ENCODE results near the gene PLCD3.

PLCD3 gene, protein sequence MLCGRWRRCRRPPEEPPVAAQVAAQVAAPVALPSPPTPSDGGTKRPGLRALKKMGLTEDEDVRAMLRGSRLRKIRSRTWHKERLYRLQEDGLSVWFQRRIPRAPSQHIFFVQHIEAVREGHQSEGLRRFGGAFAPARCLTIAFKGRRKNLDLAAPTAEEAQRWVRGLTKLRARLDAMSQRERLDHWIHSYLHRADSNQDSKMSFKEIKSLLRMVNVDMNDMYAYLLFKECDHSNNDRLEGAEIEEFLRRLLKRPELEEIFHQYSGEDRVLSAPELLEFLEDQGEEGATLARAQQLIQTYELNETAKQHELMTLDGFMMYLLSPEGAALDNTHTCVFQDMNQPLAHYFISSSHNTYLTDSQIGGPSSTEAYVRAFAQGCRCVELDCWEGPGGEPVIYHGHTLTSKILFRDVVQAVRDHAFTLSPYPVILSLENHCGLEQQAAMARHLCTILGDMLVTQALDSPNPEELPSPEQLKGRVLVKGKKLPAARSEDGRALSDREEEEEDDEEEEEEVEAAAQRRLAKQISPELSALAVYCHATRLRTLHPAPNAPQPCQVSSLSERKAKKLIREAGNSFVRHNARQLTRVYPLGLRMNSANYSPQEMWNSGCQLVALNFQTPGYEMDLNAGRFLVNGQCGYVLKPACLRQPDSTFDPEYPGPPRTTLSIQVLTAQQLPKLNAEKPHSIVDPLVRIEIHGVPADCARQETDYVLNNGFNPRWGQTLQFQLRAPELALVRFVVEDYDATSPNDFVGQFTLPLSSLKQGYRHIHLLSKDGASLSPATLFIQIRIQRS

DNA sequence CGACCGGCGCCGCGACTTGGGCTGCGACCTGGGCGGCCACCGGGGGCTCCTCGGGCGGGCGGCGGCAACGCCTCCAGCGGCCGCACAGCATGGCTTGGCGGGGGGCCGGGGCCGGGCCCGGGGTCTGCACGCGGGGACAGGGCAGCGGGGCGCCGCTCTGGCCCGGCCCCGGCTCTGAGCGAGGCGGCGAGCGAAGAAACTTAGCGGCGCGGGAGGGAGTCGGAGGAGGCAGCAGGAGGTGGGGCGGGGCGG, at the start of gene PLCD3:
TSS of gene PLCD3 (minus strand) at position 196 of the 252 bp plus-strand sequence. CDS start at position 91, 105 bp downstream.
- DNase-seq: no peak

DNA sequence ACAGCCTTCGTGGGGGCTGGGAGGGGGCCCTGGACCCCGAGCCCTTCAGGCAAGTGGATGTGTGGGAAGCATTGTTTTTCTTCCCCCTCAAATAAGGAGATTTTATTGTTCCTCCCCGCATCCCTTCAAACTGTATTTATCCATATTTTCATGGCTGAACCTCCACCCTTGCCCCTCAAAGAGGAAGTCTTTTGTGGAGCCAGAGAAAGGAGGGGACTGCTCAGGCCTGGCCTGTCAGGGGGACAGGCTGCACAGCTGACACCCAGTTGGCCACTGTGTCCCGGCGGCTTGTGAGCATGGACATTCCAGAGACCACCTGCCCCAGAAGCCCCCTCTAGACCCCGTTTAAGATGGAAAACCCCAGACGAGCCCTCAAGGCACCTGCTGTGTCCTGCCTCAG, 45.2 kb upstream of the PLCD3 start:
- DNase-seq: no peak

DNA sequence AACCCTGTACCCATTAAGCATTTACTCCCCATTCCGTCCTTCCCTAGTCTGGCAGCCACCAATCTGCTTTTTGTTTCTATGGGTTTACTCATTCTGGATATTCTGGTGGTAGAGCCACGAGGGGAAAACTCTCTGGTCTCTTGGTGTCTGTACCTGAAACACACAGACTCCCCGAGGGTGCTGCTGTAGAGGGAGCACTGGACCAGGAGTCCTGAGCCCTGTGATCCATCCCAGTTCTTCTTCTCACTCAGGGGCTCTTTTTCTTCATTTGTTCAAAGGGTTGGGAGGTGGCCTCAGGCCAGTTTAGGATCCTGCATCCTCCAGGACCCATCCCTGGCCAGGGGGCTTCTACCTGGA, 43.4 kb upstream of the PLCD3 start:
- no peak for DNase-seq

DNA sequence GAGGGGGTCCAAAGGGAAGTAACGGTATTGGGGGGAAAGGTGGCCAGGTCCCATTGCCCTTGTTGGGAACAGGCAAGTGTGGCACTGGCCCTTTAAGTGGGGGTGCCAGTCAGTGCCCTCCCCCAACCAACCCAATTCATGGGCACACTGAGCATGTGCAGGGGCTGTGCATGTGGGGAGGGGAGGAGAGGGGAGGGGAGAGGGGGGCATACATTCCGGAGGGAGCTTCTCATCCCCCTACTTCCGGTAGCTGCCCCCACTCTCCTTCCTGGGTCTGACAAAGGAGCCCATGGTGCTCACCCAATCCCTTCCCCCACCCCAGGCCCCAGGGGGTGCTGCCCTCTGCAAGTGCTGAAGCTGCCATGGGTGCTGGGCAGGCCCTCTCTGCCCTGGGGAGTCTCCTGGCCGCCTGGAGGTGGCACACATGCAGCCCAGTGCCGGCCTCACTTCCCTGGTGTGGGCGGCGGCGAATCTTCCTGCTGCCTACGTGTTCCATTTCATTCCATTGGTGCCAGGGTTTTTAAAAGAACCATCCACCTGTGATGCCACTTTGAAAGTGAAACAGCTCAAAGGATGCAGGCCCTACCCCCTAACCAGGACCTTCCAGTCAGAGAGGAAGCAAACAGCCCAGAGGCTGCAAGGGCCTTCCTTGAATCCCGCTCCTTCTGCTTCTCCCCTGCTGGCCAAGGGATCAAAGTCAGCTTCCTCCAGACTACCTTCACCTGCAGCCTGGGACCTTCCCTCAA, 40.4 kb upstream of the PLCD3 start:
- DNase-seq: peak; percentile 52

DNA sequence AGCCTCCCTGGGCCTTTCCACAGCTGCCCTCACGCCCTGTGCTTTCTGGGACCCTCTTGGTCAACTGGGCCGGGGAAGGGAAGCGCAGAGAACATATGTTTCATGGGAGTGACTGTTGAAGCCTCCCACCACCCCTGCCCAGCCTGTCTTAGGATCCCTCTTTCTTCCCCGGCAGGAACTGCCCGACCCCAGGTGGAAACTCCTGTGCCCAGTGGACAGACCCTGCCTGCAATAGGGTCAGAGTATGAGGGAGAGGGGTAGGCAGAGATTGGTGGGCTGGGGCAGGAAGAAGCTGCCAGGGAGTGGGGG, 39.9 kb upstream of the PLCD3 start:
- DNase-seq: no peak

DNA sequence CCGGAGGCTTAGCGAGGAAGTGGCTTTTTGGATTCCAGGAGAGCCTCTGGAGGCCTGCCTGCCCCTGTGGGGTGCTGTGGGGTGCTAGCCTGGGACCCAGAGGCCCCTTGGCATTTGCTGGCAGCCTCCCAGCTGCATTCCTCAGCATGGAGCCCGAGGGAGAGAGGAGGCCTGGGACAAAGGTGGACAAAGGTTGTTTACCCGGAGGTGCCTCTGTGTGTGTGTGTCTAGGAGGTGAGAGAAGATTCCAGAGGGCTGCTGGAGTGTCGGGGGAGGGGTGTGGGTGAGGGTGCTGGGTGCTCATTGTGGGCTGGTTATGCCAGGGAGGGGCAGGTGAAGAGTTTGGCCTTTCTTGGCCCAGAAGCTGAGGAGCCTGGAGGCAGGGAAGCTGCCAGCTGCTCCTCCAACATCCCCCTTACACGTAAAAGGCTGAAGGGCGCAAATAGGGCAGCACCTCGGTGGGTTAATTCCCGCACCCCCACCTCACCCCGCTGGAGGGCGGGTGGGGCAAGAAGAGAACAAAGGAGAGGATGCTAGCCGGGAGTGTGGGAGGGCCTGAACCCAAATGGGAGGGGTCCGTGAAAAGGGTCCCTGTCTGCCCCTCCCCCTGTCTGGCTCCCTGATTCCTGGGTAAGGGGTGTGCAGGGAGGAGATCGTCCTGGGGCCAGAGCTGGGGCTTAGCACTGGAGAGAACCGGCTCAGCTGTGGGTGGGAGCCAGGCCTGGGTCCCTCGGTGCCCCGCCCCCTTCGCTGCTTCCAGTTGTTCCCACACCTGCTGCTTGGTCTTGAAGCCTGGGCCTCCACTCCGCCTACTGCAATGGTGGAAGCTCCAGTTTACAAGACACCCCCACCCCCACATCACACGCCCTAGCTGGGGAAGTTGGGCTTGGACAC, 39.3 kb upstream of the PLCD3 start:
- DNase-seq: no peak

DNA sequence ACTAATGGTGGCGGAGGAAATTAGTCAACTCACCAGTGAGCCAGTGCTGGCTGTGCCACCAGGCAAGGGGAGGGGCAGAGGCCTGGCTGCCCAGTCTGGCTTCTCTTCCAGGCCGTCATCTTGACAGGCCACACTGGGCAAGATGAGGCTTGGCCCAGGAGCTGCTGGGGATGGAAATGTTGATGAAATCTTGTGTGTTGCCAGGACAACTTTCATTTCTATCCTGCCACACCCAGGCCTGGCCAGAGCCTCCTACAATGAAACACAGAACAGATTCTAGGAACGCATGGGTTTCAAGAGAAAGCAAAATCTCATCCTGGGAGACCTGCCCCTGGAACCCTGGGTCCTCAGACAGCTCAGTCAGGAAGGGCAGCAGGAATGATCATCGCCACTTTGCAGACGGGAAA, 38.6 kb upstream of the PLCD3 start:
- DNase-seq: no peak

DNA sequence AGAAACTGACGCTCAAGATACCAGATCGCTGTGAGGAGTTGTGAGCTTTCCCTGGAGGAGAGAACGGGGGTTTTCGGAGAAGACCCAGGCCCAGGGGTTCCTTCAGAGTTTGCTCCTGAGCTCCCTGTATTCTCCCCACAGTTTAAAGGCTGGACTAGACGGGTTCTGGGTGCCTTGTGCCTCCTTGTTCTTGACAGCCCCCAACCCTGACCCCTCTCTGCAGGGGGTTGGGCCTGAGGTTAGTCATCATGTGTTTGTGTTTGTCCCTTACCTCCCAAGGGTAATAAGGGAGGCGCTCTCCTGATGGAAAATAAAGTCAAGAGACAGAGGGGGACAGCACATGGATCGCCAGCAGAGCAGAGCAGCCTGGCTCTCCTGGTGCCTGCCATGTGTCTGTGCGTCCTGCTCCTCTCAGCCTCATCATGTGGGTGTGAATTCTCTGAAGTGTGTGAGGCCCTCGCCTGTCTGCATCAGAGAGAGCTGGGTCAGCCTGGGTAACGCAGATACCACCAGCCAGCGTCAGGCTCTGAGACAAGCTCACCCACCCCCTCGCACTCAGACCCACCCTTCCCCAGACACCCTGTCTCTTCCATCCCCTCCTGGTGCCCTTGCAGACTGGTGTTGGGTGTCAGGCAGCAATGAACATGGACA, 38.1 kb upstream of the PLCD3 start:
- DNase-seq: no peak

DNA sequence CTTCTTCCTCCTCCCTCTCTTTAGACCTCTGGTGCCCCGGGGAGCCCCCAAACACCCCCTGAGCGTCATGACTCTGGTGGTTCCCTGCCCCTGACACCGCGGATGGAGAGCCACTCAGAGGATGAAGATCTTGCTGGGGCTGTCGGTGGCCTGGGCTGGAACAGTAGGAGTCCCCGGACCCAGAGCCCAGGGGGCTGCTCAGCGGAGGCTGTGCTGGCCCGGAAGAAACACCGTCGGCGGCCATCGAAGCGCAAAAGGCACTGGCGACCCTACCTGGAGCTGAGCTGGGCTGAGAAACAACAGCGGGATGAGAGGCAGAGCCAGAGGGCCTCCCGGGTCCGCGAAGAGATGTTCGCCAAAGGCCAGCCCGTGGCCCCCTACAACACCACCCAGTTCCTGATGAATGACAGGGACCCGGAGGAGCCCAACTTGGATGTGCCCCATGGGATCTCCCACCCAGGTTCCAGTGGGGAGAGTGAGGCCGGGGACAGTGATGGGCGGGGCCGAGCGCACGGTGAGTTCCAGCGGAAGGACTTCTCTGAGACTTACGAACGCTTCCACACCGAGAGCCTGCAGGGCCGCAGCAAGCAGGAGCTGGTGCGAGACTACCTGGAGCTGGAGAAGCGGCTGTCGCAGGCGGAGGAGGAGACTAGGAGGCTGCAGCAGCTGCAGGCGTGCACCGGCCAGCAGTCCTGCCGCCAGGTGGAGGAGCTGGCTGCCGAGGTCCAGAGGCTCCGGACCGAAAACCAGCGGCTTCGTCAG, 36.9 kb upstream of the PLCD3 start:
- no peak for DNase-seq

DNA sequence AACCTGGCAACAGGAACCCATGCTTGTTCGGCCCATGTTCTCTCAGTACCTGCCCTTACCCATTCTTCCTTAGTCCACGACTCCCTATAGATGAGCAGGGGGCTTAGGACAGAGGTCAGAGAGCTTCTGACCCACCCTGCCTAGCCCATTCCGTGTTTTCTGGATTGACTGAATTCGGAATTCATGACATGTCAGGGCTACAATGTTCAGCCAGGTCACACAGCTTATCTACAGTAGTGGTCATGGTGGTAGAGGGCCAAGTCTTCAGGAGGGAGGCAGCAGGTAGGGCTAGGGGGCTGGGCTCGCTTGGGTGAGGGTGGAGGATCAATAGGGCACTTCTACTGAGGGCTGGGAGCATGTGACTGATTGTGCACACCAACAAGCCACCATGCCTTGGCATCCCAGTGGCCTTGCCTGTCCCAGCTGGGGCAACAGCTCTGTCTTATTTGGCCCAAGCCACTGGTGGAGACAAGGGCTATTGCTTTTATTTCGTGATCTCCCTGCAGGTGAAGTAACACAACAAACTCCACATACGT, 32.5 kb upstream of the PLCD3 start:
- no peak for DNase-seq

DNA sequence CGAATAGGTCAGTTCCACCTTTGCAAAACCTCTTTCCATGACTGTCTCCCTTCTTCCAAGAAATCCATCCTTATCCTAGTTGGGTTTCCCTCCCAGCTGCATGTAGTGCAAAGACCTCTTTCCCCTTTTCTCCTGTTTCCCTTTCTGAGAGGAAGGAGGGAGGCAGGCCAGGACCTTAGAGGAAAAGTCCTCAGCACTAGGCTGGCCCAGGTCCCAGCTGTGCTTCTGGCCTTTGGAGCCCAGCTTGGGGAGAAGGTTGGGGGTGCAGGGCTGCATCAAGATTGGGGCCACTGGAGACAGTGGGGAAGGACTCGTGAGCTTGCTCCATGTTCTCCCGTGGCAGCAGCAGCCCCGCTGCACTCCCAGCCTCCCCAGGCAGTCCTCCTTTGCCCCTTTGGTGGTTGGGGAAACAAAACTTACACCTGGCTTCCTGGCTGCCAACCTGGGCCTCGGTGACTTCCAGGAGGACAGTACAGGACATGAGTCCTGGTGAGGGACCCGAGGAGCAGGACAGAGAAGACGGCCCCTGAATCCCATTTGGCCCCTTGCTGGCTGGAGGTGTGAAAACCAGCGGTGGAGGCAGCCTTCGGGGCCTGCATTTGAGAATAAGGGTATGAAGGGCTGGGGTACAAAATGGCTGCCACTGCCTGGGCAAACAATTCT, 29.8 kb upstream of the PLCD3 start:
- no peak for DNase-seq

DNA sequence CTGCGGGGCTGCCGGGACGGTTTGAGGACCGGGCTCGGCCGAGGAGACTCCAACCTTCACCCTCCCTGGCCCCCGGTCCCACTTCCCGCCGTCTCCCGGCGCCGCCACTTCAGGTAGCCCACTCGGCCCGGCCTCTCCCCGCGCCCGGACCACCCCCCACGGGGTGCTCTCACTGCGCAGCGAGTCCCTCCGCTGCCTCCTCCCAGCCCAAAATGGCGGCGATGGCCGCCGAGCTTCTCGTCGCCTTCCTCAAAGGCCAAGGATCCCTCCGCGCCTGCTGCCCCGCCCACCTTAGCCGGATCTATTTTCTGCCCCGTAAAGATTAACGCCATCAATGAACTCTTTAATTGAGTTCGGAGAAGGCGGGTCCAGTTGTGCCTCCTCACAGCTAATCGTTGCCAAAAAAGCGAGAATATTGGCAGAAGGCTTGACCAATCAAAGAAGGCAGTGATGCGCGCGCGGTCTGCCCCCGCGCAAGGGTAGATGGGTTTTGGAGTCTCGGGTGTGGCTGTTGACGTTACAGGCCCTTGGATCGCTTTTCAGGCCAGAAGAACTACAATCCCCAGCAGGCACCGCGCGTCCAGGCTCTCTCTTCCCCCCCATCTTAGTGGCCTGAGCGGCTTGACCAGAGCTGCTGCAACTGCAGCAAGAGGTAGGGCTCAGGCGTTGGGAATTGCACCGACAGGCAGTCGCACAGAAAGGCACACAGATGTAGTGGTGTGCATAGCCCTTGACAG, 29.1 kb upstream of the PLCD3 start, which contains the start of gene HEXIM2:
TSS of gene HEXIM2 (plus strand) at position 588 of the 737 bp plus-strand sequence. CDS start 919 bp downstream, outside the sequence.
- peak; percentile 64 for DNase-seq

DNA sequence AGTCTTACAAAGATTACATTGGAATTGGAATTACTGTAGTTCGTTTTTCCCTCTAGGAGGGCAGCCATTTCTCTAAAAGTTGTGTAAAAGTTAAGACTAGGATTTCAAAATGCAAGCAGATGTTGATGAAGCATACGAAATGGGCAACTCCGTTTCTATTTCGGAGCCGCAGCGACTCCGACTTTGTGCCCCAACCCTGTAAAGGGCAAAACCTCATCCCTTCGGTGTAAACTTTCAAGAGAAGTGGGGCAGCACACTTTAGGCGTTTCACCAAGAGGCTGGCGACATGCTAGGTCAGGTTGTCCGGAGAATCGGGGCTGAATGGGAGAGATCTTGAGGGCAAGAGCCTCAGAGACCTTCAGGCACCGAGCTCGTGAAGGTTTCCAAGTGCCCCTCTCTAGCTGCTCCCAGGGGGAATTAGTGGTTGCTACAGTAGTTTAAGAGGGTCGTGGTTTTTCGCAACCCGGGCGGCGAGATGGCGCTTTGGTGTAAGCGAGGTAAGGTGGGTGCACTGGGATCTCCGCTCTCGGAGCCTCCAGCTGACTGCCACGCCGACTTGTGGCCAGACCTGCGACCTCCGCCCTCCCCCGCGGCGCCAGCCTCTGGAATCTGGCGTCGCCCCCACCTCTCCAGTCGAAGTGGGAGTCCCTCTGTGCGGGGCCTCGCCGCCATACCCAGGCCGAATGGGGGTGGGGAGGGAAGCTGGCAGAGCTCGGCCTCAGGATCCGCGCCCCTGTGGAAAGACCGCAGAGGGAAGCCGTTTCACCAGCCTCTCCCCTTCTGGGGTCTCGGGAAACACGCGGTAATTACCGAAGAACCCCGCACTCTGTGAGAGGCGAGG, 28.4 kb upstream of the PLCD3 start:
- no peak for DNase-seq

DNA sequence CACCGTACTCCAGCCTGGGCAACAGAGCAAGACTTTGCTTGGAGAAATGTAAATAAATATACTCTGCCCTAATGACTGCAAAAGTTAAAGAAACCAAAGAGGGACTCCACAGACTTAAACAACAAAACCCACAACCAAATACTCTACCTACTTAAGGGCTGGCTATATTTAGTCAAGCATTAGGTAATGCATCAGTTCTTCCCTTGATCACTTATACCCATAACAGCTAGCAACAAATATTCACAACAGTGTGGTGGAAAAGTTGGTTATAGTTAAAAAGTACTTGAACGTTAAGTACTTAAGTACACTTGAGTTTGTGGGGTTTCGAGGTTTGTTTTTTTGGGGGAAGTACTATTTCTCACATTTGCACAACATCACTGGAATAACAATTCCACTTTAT, 23.9 kb upstream of the PLCD3 start:
- DNase-seq: no peak

DNA sequence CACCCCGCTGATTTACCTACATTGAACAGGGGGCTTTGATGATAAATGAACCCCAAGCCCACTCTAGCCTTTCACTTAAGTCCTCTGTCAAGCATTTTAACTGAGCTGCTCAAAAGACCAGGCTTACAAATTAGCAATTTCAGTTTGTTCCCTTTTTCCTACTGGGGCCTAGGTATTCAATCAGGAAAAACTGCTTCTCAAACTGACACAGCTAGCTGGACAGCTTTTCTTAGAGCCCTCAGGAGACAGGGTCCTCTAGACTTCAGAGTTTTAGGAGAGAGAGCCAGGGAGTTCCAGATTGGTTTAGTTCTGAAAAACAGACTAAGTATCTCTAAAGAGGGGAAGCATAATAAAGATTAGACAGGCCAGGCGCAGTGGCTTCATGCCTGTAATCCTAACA, 23.2 kb upstream of the PLCD3 start:
- DNase-seq: no peak

DNA sequence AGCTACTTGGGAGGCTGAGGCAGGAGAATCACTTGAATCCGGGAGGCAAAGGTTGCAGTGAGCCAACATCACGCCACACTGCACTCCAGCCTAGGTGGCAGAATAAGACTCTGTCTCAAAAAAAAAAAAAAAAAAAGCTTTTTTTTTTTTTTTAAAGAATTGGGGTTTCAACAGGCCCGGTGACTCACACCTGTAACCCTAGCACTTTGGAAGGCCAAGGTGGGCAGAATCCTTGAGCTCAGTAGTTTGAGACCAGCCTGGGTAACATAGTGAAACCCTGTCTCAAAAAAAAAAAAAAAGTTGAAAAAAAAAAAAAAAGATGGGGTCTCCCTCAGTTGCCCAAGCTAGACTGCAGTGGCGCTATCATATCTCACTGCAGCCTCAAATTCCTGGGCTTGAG, 22.7 kb upstream of the PLCD3 start:
- DNase-seq: no peak

DNA sequence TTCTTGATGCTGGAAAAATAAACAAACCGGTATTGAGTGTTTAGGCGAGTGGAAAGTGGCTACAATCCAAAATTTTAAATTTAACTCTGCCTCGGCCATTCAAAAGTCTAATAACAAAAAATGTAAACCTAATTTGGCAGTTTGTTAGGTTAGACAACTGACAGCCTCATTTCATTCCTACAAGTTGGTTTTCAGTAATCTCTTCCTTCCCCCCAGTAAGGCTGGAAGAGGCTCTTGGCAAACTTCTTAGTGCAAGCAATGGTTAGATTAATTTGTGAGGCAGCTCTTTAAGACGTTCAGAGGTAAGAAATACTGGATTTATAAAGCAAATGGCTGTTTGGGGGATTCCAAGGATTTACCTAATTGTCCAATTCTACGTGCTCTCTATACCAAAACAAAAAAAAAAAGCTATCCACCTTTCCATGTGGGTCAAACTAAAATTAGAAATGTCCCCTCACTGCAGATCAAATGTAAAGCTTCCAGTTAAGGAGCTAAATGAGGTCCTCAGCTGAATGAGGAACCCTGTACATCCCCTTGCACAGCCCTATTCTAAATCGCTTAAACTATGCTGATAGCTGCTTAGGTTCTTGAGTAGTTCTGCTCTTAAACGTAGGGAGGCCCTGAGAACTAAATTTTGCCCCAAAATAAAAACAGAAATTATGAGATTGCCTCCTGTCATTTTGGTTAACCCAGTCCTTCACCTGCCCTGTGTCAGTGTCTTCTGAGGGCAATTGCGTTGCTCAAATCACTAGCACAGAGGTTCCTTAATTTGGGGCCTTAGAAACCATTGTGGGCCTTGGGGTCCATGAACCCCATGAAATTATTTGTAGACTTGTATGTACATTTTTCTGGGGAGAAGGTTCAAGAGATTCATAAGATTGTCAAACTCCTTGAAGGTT, 18.8 kb upstream of the PLCD3 start:
- no peak for DNase-seq

All from 8988T (cell line).